Stimulated activated CD8-positive, alpha-beta memory T cell treated with anti-CD3 and anti-CD28 coated beads, Interleukin-2, amount 100 ng/mL, for 1 hour (primary cell): Measurements from ENCODE around the gene EPGN.

Experiments used
- DNase-seq, 2 donors: peaks; one replicate each; pipeline ENCODE4 v3.0.0-alpha.2; 2020; ENCODE audit warnings: low read depth in 2 of 2

The EPGN gene

GRCh38 chr4:74311696-74312313 lies 3.5 kb downstream of the EPGN start:
- DNase-seq = no peak

GRCh38 chr4:74314329-74314728 lies 6.1 kb downstream of the EPGN start:
- DNase-seq = no peak

- no peak for DNase-seq
These were observed 6.7 kb downstream of the EPGN start for GRCh38 chr4:74314944-74315343.

GRCh38 chr4:74315376-74315775 lies 7.1 kb downstream of the EPGN start:
- DNase-seq = no peak

- DNase-seq = no peak
These were observed 8.1 kb downstream of the EPGN start for GRCh38 chr4:74316397-74316796.

- no peak for DNase-seq
These were observed 9.5 kb downstream of the EPGN start for GRCh38 chr4:74317616-74318246.

GRCh38 chr4:74318276-74318675 lies 10.0 kb downstream of the EPGN start:
- no peak for DNase-seq

GRCh38 chr4:74319470-74319869 lies 11.2 kb downstream of the EPGN start:
- DNase-seq = no peak

GRCh38 chr4:74320559-74321118 lies 12.4 kb downstream of the EPGN start:
- no peak for DNase-seq

GRCh38 chr4:74322301-74322700 lies 14.0 kb downstream of the EPGN start:
- DNase-seq = no peak

GRCh38 chr4:74323663-74324062 lies 15.4 kb downstream of the EPGN start:
- DNase-seq = no peak

- no peak for DNase-seq
These were observed 16.0 kb downstream of the EPGN start for GRCh38 chr4:74324262-74324661.

- DNase-seq = no peak
These were observed 17.6 kb downstream of the EPGN start for GRCh38 chr4:74325886-74326285.

- no peak for DNase-seq
These were observed 19.5 kb downstream of the EPGN start for GRCh38 chr4:74327762-74328161.

GRCh38 chr4:74328501-74328900 lies 20.2 kb downstream of the EPGN start:
- no peak for DNase-seq

GRCh38 chr4:74329307-74329706 lies 21.0 kb downstream of the EPGN start:
- no peak for DNase-seq

GRCh38 chr4:74330295-74330750 lies 22.1 kb downstream of the EPGN start:
- no peak for DNase-seq

- no peak for DNase-seq
These were observed 23.0 kb downstream of the EPGN start for GRCh38 chr4:74331252-74331651.

- no peak for DNase-seq
These were observed 23.7 kb downstream of the EPGN start for GRCh38 chr4:74331944-74332343.

- no peak for DNase-seq
These were observed 26.4 kb downstream of the EPGN start for GRCh38 chr4:74334636-74335035.

GRCh38 chr4:74335341-74336021 lies 27.2 kb downstream of the EPGN start:
- no peak for DNase-seq

- no peak for DNase-seq
These were observed 30.6 kb downstream of the EPGN start for GRCh38 chr4:74338792-74339333.

GRCh38 chr4:74339501-74339900 lies 31.2 kb downstream of the EPGN start:
- DNase-seq = no peak
